Astrocyte (in vitro differentiated cells and primary cell): ENCODE data around the gene SAP30L.

Experiments used
- EZH2 ChIP-seq: IDR thresholded peaks from 2 replicates; pipeline ENCODE4 v1.6.1; 2012; ENCODE audit warnings: mild to moderate bottlenecking, low read length, inconsistent platforms; ENCODE audit not compliant: insufficient read depth
- TF ChIP-seq, protein P1 (sequence below): IDR thresholded peaks from 2 replicates; pipeline ENCODE4 v1.5.1; 2011; ENCODE audit warnings: low read depth, mild to moderate bottlenecking, inconsistent platforms, low read length, moderate library complexity; ENCODE audit not compliant: insufficient read depth

DNA sequence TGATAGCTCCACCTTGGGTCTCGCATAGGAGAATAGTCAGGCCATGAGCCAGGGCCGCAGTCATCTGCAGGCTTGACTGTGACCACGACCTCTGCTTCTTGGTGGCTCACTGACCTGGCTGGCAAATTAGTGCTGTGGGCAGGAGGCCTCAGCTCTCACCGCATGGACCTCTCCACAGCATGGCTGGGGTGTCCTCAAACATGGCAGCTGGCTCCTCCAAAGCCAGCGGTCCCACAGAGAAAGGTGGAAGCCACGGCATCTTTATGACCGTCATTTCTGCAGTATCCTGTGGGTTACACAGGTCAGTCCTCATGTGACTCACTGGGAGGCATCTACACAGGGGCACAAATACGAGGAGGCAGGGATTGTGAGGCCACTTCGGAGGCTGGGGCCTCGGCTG, 43.2 kb upstream of the SAP30L start:
- TF ChIP-seq, protein P1, sequence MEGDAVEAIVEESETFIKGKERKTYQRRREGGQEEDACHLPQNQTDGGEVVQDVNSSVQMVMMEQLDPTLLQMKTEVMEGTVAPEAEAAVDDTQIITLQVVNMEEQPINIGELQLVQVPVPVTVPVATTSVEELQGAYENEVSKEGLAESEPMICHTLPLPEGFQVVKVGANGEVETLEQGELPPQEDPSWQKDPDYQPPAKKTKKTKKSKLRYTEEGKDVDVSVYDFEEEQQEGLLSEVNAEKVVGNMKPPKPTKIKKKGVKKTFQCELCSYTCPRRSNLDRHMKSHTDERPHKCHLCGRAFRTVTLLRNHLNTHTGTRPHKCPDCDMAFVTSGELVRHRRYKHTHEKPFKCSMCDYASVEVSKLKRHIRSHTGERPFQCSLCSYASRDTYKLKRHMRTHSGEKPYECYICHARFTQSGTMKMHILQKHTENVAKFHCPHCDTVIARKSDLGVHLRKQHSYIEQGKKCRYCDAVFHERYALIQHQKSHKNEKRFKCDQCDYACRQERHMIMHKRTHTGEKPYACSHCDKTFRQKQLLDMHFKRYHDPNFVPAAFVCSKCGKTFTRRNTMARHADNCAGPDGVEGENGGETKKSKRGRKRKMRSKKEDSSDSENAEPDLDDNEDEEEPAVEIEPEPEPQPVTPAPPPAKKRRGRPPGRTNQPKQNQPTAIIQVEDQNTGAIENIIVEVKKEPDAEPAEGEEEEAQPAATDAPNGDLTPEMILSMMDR = no peak
- no peak for TF ChIP-seq EZH2
